HepG2 (cell line): ENCODE results near the gene ATRIP. TPM values are rescaled to one million over a fixed set of nuclear protein-coding genes. Genes with fewer than 3 reads are reported as not detected.

Experiments used
- ATAC-seq: fragments of 200-7000 bp; cut with Tn5 transposase; 3 replicates; pipeline ENCODE4 v1.9.1; 2020; ENCODE audit warnings: mild to moderate bottlenecking, moderate library complexity
- BruUV-seq: library from RNA; stranded (reverse); fragments of 400-500 nt; replicated peaks from 2 replicates; lab custom pipeline; 2021; lab: Mats Ljungman, UMichigan
- CTCF ChIA-PET: fragments of 300-600 bp; formaldehyde crosslinking; extraction: SDS; loops from one replicate; lab custom pipeline; 2021; ENCODE audit warnings: low total read pairs, inconsistent platforms, low intra/inter-chr PET ratio; lab: Yijun Ruan, JAX
- POLR2A ChIA-PET: fragments of 350-600 bp; sonication (Branson Sonifier 250); formaldehyde crosslinking; loops from one replicate; lab custom pipeline; 2020; ENCODE audit warnings: antibody characterized with exemption, inconsistent platforms; lab: Yijun Ruan, JAX
- DNase-seq: peaks from one replicate; pipeline ENCODE4 v3.0.0-alpha.2; 2015; ENCODE audit warnings: low spot score
- FAIRE-seq: peaks from 3 replicates; lab custom pipeline; 2011; peaks lifted over from hg19 to GRCh38; lab: Jason Lieb, UNC
- H2AFZ ChIP-seq: one replicate; pipeline ENCODE4 v1.6.1; 2011; ENCODE audit warnings: low read length, inconsistent platforms
- H3K27ac ChIP-seq: fragments of 300-600 bp; 3 replicates; pipeline ENCODE4 v1.8.0; 2011; ENCODE audit warnings: mixed run types, mild to moderate bottlenecking, mixed read lengths, low read length, inconsistent platforms; ENCODE audit not compliant: insufficient read depth; ENCODE audit errors: extremely low read length
- H3K27me3 ChIP-seq, 2 experiments: fragments of 200-600 bp in 1 of 2; 2 replicates in 1 of 2; 3 replicates in 1 of 2; pipeline versions ENCODE4 v1.6.0 to v1.8.0; 2011; ENCODE audit warnings: low read length in 2 of 2, mild to moderate bottlenecking in 2 of 2, moderate library complexity in 2 of 2, inconsistent platforms in 1 of 2; ENCODE audit not compliant: insufficient read depth in 2 of 2, control insufficient read depth in 1 of 2
- H3K36me3 ChIP-seq, 2 experiments: fragments of 200-600 bp in 1 of 2; replicated peaks in 1 of 2; 2 replicates in 1 of 2; 3 replicates in 1 of 2; pipeline versions ENCODE4 v1.5.1 to v1.8.0; 2011; ENCODE audit warnings: low read length in 2 of 2, inconsistent platforms in 1 of 2; ENCODE audit not compliant: insufficient read depth in 2 of 2, control insufficient read depth in 1 of 2
- H3K4me1 ChIP-seq: 2 replicates; pipeline ENCODE4 v1.5.1; 2012; ENCODE audit warnings: low read length, inconsistent platforms; ENCODE audit not compliant: insufficient read depth
- H3K4me2 ChIP-seq: 2 replicates; pipeline ENCODE4 v1.6.0; 2011; ENCODE audit warnings: low read depth, low read length, inconsistent platforms
- H3K4me3 ChIP-seq, 3 experiments: fragments of 200-600 bp in 1 of 3; sonication (generic), shearing (Covaris generic) in 1 of 3; replicated peaks in 1 of 3; 2 replicates each; pipeline ENCODE4 v1.5.1; 2011 to 2016; ENCODE audit warnings: low read length in 3 of 3, inconsistent platforms in 2 of 3, low read depth in 2 of 3, mild to moderate bottlenecking in 2 of 3, control low read depth in 1 of 3, mixed read lengths in 1 of 3; ENCODE audit not compliant: insufficient read depth in 1 of 3
- H3K79me2 ChIP-seq: one replicate; pipeline ENCODE4 v1.6.1; 2011; ENCODE audit warnings: low read length, inconsistent platforms; ENCODE audit not compliant: insufficient read depth
- H3K9ac ChIP-seq: 2 replicates; pipeline ENCODE4 v1.6.0; 2011; ENCODE audit warnings: mild to moderate bottlenecking, low read depth, low read length, inconsistent platforms; ENCODE audit not compliant: insufficient read depth
- H3K9me3 ChIP-seq: 2 replicates; pipeline ENCODE4 v1.5.1; 2012; ENCODE audit warnings: mild to moderate bottlenecking, low read length
- H4K20me1 ChIP-seq: 2 replicates; pipeline ENCODE4 v1.6.0; 2011; ENCODE audit warnings: inconsistent platforms, mild to moderate bottlenecking, low read length, moderate library complexity; ENCODE audit not compliant: insufficient read depth
- MAFF ChIP-seq: IDR thresholded peaks from 2 replicates; pipeline ENCODE4 v1.6.1; 2011; ENCODE audit warnings: low read depth, low read length, improper control_type of control experiment
- MAFK ChIP-seq, 2 experiments: IDR thresholded peaks in 1 of 2; conservative IDR thresholded peaks in 1 of 2; 2 replicates each; pipeline ENCODE4 v1.6.1; 2011; ENCODE audit warnings: improper control_type of control experiment in 2 of 2, low read length in 2 of 2
- MLXIP ChIP-seq: sonication (generic); formaldehyde crosslinking; IDR thresholded peaks from 2 replicates; pipeline ENCODE4 v1.9.0; 2021; ENCODE audit warnings: missing genetic modification reagents, borderline replicate concordance
- PATZ1 ChIP-seq: sonication (generic); formaldehyde crosslinking; IDR thresholded peaks from 2 replicates; pipeline ENCODE4 v1.4.0; 2020; ENCODE audit warnings: missing genetic modification reagents
- SIX4 ChIP-seq: sonication (generic); formaldehyde crosslinking; IDR thresholded peaks from 2 replicates; pipeline ENCODE4 v1.4.0; 2020; ENCODE audit warnings: missing genetic modification reagents
- STAT5B ChIP-seq: sonication (generic); formaldehyde crosslinking; IDR thresholded peaks from 2 replicates; pipeline ENCODE4 v1.4.0; 2020; ENCODE audit warnings: missing genetic modification reagents
- TGIF2 ChIP-seq: IDR thresholded peaks from 2 replicates; pipeline ENCODE4 v1.6.1; 2016; ENCODE audit warnings: control low read depth, missing compliant biosample characterization
- ZNF10 ChIP-seq: sonication (generic); formaldehyde crosslinking; IDR thresholded peaks from 2 replicates; pipeline ENCODE4 v1.4.0; 2020; ENCODE audit warnings: mild to moderate bottlenecking, low read depth, missing genetic modification reagents, borderline replicate concordance
- ZNF574 ChIP-seq: sonication (generic); formaldehyde crosslinking; IDR thresholded peaks from 2 replicates; pipeline ENCODE4 v1.4.0; 2020; ENCODE audit warnings: missing genetic modification reagents
- ZNF629 ChIP-seq: sonication (generic); formaldehyde crosslinking; conservative IDR thresholded peaks from 2 replicates; pipeline ENCODE4 v1.5.0; 2020; ENCODE audit warnings: missing genetic modification reagents
- WGBS: methylation state at CpG from one replicate; pipeline ENCODE4 v1.1.6; 2017; ENCODE audit warnings: low lambda C conversion rate; 5-methylcytosine and 5-hydroxymethylcytosine counted together
- in situ Hi-C: cut with HindIII; loops from 2 replicates; pipeline ENCODE4 v1.10.0; 2017; ENCODE audit warnings: low pct_unique_long_range_greater_than_20kb; ENCODE audit not compliant: extremely low pct_ligation_motif_present
- intact Hi-C: fragments of 100-400 bp; cut with micrococcal nuclease; formaldehyde crosslinking; loops from one replicate; pipeline ENCODE4 v1.10.0; 2022; ENCODE audit not compliant: unreplicated experiment
- polyA plus RNA-seq, 8 experiments: library from polyadenylated mRNA; depleted of rRNA in 3 of 8; stranded (reverse) in 7 of 8; unstranded in 1 of 8; fragments of >200 nt; fragmentation: Illumina TruSeq in 4 of 8; extraction: Trizol in 4 of 8; gene quantifications; 2 replicates each; pipeline versions ENCODE4 v1.2.1 to v1.2.3, GENCODE V29; 2011 to 2016; ENCODE audit warnings: low read depth in 4 of 8, missing spikeins in 1 of 8, mixed read lengths in 1 of 8; ENCODE audit not compliant: insufficient read depth in 1 of 8
- total RNA-seq, 5 experiments: library from RNA; depleted of rRNA; stranded (reverse); fragments of >200 nt; fragmentation: Illumina TruSeq; extraction: Trizol; gene quantifications; 2 replicates each; pipeline ENCODE4 v1.2.3, GENCODE V29; 2016; ENCODE audit warnings: low read depth in 1 of 5
- TF ChIP-seq, protein P1 (sequence below): sonication (generic); formaldehyde crosslinking; IDR thresholded peaks from 2 replicates; pipeline ENCODE4 v1.8.0; 2022; ENCODE audit warnings: mild to moderate bottlenecking, missing genetic modification reagents, borderline replicate concordance

ATRIP gene
- total and polyA plus RNA-seq, 2 of the 13 experiments (the other 11 are each of a cell fraction or from before 2014, with no cell fraction given), result 5.1 to 12.5 TPM

DNA sequence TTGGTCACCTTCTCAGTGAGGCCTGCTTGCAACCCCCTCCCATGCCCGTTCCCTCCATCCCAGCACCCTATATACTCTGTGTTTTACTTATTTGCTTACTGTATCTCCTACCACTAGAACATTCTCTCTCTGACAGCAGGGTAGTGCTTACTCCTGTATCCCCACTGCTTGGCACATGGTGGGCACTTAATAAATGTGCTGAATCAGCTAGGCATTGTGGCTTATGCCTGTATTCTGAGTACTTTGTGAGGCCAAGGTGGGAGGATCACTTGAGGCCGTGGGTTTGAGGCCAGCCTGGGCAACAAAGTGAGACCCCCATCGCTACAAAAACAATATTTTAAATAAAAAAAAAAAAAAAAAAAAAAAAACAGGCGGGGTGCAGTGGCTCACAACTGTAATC, 65.0 kb downstream of the ATRIP start:
- no TSS peak for BruUV-seq
- ATAC-seq, result no peak
- H3K4me2 ChIP-seq, result no peak overlapping the region
- in situ Hi-C loops (no loop called here), intact Hi-C loops (no loop called here)
- POLR2A ChIA-PET, result interaction anchor here (0.7 to 2.3 kb wide), 2 partner anchors 72 to 150 kb away, joined by 3 to 7 read pairs; partner anchors contain the start of genes CCDC51 and TMA7
- CTCF ChIA-PET, result no interaction called here
- no peaks in the 10 kb centered on the region for H3K36me3 ChIP-seq
- no peak for FAIRE-seq
- DNase-seq, result no peak
- H3K4me3 ChIP-seq, result no peak overlapping the region
- no peaks in the 10 kb centered on the region; a peak in 1 of 5 replicates for H3K27me3 ChIP-seq
- H3K4me1 ChIP-seq, result peaks cover 18% of the 10 kb centered on the region
- TF ChIP-seq MLXIP (CRISPR knock-in tag) (no peak), ZNF10 (no peak), STAT5B (CRISPR knock-in tag) (no peak), MAFF (peak; percentile 54; the same call in 1 of the 2 replicates), PATZ1 (no peak), ZNF574 (CRISPR knock-in tag) (no peak), TGIF2 (no peak), ZNF629 (no peak), MAFK (conservative IDR thresholded peaks at IDR 0.05 in 1 of 2, IDR thresholded peaks at IDR 0.05 in 1 of 2; ENCODE audit: low read length in 2 of 2) (peak; percentile 67 to 78; a peak in 3 of 4 replicates), SIX4 (CRISPR knock-in tag) (no peak)
- TF ChIP-seq, protein P1, sequence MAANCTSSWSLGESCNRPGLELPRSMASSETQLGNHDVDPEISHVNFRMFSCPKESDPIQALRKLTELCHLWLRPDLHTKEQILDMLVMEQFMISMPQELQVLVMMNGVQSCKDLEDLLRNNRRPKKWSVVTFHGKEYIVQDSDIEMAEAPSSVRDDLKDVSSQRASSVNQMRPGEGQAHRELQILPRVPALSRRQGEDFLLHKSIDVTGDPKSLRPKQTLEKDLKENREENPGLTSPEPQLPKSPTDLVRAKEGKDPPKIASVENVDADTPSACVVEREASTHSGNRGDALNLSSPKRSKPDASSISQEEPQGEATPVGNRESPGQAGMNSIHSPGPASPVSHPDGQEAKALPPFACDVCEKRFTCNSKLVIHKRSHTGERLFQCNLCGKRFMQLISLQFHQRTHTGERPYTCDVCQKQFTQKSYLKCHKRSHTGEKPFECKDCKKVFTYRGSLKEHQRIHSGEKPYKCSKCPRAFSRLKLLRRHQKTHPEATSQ (CRISPR knock-in tag), result no peak
- TF ChIP-seq, all 625 proteins: peak for 2
- no peak overlapping the region for H2AFZ ChIP-seq
- no peaks in the 10 kb centered on the region for H4K20me1 ChIP-seq
- no peaks in the 10 kb centered on the region for H3K79me2 ChIP-seq
- no peak overlapping the region for H3K27ac ChIP-seq
- H3K9me3 ChIP-seq, result no peaks in the 10 kb centered on the region
- WGBS, result 35% methylated on average over 4 of the region's 4 CpGs
- no peak overlapping the region for H3K9ac ChIP-seq
